ENCODE measurements around the gene BEND3. TPM values are rescaled to one million over a fixed set of nuclear protein-coding genes. Genes with fewer than 3 reads are reported as not detected.
"Not testable (repeated sequence)": the region's sequence is repeated elsewhere in the genome, so short reads cannot be mapped to it uniquely, and the experiment has no call there.

Gene BEND3
- polyA plus RNA-seq (ENCODE audit: insufficient read length in 12 of 12), result 1 to 10 TPM in 11 of 12 donors, not detected in 1; 1.6 to 3.7 (median 3.1) TPM
- long read RNA-seq, donor 1, full-length matches to known transcripts, result 1 of 1 reads
- long read RNA-seq, donor 1, partial matches to known transcripts, result 0 of 1 reads
- long read RNA-seq, donor 1, other reads (novel, unspliced or antisense), result 0 of 1 reads
- long read RNA-seq, donor 2, result 0 reads
- long read RNA-seq, donor 3, full-length matches to known transcripts, result 1 of 1 reads
- long read RNA-seq, donor 3, partial matches to known transcripts, result 0 of 1 reads
- long read RNA-seq, donor 3, other reads (novel, unspliced or antisense), result 0 of 1 reads
- long read RNA-seq, donor 4, full-length matches to known transcripts, result 1 of 1 reads
- long read RNA-seq, donor 4, partial matches to known transcripts, result 0 of 1 reads
- long read RNA-seq, donor 4, other reads (novel, unspliced or antisense), result 0 of 1 reads
- long read RNA-seq, donor 5, full-length matches to known transcripts, result 1 of 1 reads
- long read RNA-seq, donor 5, partial matches to known transcripts, result 0 of 1 reads
- long read RNA-seq, donor 5, other reads (novel, unspliced or antisense), result 0 of 1 reads
- long read RNA-seq, donor 6, full-length matches to known transcripts, result 2 of 2 reads
- long read RNA-seq, donor 6, partial matches to known transcripts, result 0 of 2 reads
- long read RNA-seq, donor 6, other reads (novel, unspliced or antisense), result 0 of 2 reads
- long read RNA-seq, donor 7, result 0 reads
- long read RNA-seq, donor 8, full-length matches to known transcripts, result 1 of 1 reads
- long read RNA-seq, donor 8, partial matches to known transcripts, result 0 of 1 reads
- long read RNA-seq, donor 8, other reads (novel, unspliced or antisense), result 0 of 1 reads
- long read RNA-seq, donor 9, result 0 reads
- long read RNA-seq, donor 10, full-length matches to known transcripts, result 2 of 2 reads
- long read RNA-seq, donor 10, partial matches to known transcripts, result 0 of 2 reads
- long read RNA-seq, donor 10, other reads (novel, unspliced or antisense), result 0 of 2 reads
- long read RNA-seq, donor 11, result 0 reads

- no peak for DNase-seq
Observed at GRCh38 chr6:107114926-107115694, at the start of gene BEND3. TSS of gene BEND3 (minus strand) at chr6:107115515. CDS start at chr6:107099285, 16,230 bp downstream.

GRCh38 chr6:107164299-107164698, 49.0 kb upstream of the BEND3 start:
- DNase-seq, result not testable (repeated sequence)

- DNase-seq, result no peak
Observed at GRCh38 chr6:107161521-107161920, 46.2 kb upstream of the BEND3 start.

GRCh38 chr6:107156617-107157016, 41.3 kb upstream of the BEND3 start:
- DNase-seq, result no peak

GRCh38 chr6:107154801-107155160, 39.5 kb upstream of the BEND3 start:
- no peak for DNase-seq

- no peak for DNase-seq
Observed at GRCh38 chr6:107154131-107154800, 39.0 kb upstream of the BEND3 start.

GRCh38 chr6:107152638-107153430, 37.5 kb upstream of the BEND3 start:
- DNase-seq, result no peak

- DNase-seq, result no peak
Observed at GRCh38 chr6:107144666-107145065, 29.4 kb upstream of the BEND3 start.

GRCh38 chr6:107144014-107144413, 28.7 kb upstream of the BEND3 start:
- no peak for DNase-seq

- no peak for DNase-seq
Observed at GRCh38 chr6:107140581-107140980, 25.3 kb upstream of the BEND3 start.

GRCh38 chr6:107136324-107136723, 21.0 kb upstream of the BEND3 start:
- not testable (repeated sequence) for DNase-seq

- not testable (repeated sequence) for DNase-seq
Observed at GRCh38 chr6:107135048-107135680, 19.8 kb upstream of the BEND3 start.

GRCh38 chr6:107132330-107132954, 17.1 kb upstream of the BEND3 start:
- no peak for DNase-seq

GRCh38 chr6:107129370-107129925, 14.1 kb upstream of the BEND3 start:
- no peak for DNase-seq

GRCh38 chr6:107128577-107128976, 13.3 kb upstream of the BEND3 start:
- no peak for DNase-seq

- no peak for DNase-seq
Observed at GRCh38 chr6:107128175-107128574, 12.9 kb upstream of the BEND3 start.

GRCh38 chr6:107125771-107126170, 10.5 kb upstream of the BEND3 start:
- DNase-seq, result no peak

GRCh38 chr6:107124934-107125348, 9.6 kb upstream of the BEND3 start:
- no peak for DNase-seq

GRCh38 chr6:107123501-107123900, 8.2 kb upstream of the BEND3 start:
- no peak for DNase-seq

Measured in muscle of arm (tissue), 14 donors.